ENCODE data around the gene RALGPS2. TPM values are rescaled to one million over a fixed set of nuclear protein-coding genes. Genes with fewer than 3 reads are reported as not detected.

Gene RALGPS2
- polyA plus RNA-seq, 1 of the 3 experiments (the other 2 are of a cell fraction): 5.1 TPM

DNA sequence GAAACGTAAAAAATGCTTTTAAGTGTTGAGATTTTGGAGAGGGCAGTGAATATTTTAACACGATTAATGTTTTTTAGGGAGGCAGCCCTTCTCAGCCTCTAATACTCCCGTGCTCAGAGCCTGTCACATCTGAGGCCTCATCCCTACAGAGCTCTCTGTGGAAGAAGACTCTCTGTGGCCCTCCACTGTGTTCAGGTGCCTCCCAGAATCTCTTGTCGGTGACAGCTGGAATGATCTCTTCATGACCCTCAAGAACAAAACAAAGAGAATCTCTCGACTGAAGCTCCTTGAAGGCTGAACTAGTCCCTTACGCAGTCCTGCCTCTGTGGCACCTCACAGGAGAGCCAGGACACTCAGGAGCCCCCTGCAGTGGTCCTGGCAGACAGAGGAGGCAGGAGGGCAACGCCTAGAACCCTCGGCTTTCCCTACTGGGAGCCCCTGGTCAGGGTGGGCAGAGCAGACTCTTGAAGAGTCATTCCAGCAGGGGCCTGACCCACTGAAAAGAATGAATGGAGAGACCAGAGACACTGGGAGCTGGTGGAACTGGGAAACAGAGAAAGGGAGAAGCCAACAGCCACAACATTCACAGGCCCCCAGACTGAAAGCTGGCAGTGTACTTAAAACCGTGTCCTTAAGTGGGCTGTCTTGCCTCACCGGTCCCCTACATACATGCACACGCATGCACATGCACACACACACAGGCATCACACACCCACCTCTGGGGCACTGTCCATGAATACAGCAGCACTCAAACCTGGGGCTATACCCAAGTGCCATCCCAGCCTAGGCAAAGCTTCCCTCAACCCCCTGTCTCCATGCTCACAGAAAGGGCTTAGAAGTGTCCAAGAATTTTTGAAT, 213.3 kb downstream of the RALGPS2 start:
- H3K9me3 ChIP-seq: no peaks in the 10 kb centered on the region
- no peak overlapping the region for H3K27ac ChIP-seq (ENCODE audit: low read depth in 2 of 2, low read length in 1 of 2)
- ChIA-PET POLR2A (interaction anchor here (0.7 kb wide), 1 partner anchor 50 kb away, joined by 3 read pairs; no protein-coding TSS in a partner anchor), CTCF (interaction anchor here (1.0 to 1.7 kb wide), 2 partner anchors 9 to 17 kb away, joined by 3 read pairs; no protein-coding TSS in a partner anchor)
- H3K4me1 ChIP-seq (ENCODE audit: control insufficient read depth in 1 of 2, insufficient read depth in 2 of 2, low read depth in 1 of 2, low read length in 1 of 2): no peaks in the 10 kb centered on the region
- H3K79me2 ChIP-seq (ENCODE audit: insufficient read depth): no peaks in the 10 kb centered on the region
- 66% methylated on average over 9 of the region's 11 CpGs for WGBS (ENCODE audit: low lambda C conversion rate)
- H3K9ac ChIP-seq: no peak overlapping the region
- TF ChIP-seq RFX5 (IDR thresholded peaks at IDR 0.05; ENCODE audit: low read length) (no peak), SMC3 (IDR thresholded peaks at IDR 0.05; ENCODE audit: low read depth, low read length) (no peak), EP300 (IDR thresholded peaks at IDR 0.05; ENCODE audit: borderline replicate concordance in 1 of 2, low read depth in 1 of 2, low read length in 1 of 2) (no peak), TAF1 (IDR thresholded peaks at IDR 0.05; ENCODE audit: borderline replicate concordance, low read depth, low read length) (no peak), RCOR1 (IDR thresholded peaks at IDR 0.05; ENCODE audit: low read length) (no peak), GABPA (IDR thresholded peaks at IDR 0.05; ENCODE audit: low read depth) (no peak), CHD2 (IDR thresholded peaks at IDR 0.05; ENCODE audit: low read length, partially characterized antibody) (no peak), POLR2AphosphoS5 (IDR thresholded peaks at IDR 0.05; ENCODE audit: low read depth, low read length) (no peak), NRF1 (IDR thresholded peaks at IDR 0.05; ENCODE audit: low read depth, low read length) (no peak), FOXM1 (IDR thresholded peaks at IDR 0.05; ENCODE audit: low read depth) (no peak)
- TF ChIP-seq, protein P1, sequence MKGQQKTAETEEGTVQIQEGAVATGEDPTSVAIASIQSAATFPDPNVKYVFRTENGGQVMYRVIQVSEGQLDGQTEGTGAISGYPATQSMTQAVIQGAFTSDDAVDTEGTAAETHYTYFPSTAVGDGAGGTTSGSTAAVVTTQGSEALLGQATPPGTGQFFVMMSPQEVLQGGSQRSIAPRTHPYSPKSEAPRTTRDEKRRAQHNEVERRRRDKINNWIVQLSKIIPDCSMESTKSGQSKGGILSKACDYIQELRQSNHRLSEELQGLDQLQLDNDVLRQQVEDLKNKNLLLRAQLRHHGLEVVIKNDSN (IDR thresholded peaks at IDR 0.05; ENCODE audit: borderline replicate concordance, low read depth): no peak
- TF ChIP-seq, protein P2, sequence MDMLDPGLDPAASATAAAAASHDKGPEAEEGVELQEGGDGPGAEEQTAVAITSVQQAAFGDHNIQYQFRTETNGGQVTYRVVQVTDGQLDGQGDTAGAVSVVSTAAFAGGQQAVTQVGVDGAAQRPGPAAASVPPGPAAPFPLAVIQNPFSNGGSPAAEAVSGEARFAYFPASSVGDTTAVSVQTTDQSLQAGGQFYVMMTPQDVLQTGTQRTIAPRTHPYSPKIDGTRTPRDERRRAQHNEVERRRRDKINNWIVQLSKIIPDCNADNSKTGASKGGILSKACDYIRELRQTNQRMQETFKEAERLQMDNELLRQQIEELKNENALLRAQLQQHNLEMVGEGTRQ (IDR thresholded peaks at IDR 0.05; ENCODE audit: borderline replicate concordance, low read depth, low read length): no peak
- TF ChIP-seq, protein P3, sequence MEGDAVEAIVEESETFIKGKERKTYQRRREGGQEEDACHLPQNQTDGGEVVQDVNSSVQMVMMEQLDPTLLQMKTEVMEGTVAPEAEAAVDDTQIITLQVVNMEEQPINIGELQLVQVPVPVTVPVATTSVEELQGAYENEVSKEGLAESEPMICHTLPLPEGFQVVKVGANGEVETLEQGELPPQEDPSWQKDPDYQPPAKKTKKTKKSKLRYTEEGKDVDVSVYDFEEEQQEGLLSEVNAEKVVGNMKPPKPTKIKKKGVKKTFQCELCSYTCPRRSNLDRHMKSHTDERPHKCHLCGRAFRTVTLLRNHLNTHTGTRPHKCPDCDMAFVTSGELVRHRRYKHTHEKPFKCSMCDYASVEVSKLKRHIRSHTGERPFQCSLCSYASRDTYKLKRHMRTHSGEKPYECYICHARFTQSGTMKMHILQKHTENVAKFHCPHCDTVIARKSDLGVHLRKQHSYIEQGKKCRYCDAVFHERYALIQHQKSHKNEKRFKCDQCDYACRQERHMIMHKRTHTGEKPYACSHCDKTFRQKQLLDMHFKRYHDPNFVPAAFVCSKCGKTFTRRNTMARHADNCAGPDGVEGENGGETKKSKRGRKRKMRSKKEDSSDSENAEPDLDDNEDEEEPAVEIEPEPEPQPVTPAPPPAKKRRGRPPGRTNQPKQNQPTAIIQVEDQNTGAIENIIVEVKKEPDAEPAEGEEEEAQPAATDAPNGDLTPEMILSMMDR (IDR thresholded peaks at IDR 0.05): no peak
- H3K36me3 ChIP-seq (replicated peaks in 1 of 2; ENCODE audit: control insufficient read depth in 1 of 2, insufficient read depth in 2 of 2, low read length in 1 of 2): no peaks in the 10 kb centered on the region
- H3K4me3 ChIP-seq (ENCODE audit: low read depth in 2 of 2, low read length in 1 of 2): no peak overlapping the region
- no peak overlapping the region for H3K4me2 ChIP-seq
- H4K20me1 ChIP-seq (ENCODE audit: insufficient read depth): no peaks in the 10 kb centered on the region
- H2AFZ ChIP-seq (ENCODE audit: low read depth): no peak overlapping the region
- no peaks in the 10 kb centered on the region for H3K9me2 ChIP-seq
- no peak for DNase-seq
- no peaks in the 10 kb centered on the region for H3K27me3 ChIP-seq (ENCODE audit: insufficient read depth)
- no peaks in the 10 kb centered on the region for H3F3A ChIP-seq (replicated peaks; ENCODE audit: insufficient read depth)
